Germinal center (tissue), 1 donor: Measurements from ENCODE around the gene CD81.

Experiments
- DNase-seq: peaks from one replicate; pipeline ENCODE4 v3.0.0; 2012; ENCODE audit warnings: mixed read lengths, low spot score

CD81 gene

GRCh38 chr11:2404735-2405196 is 27.7 kb downstream of the CD81 start:
- DNase-seq = no peak

GRCh38 chr11:2406451-2406850 is 29.3 kb downstream of the CD81 start:
- DNase-seq = no peak

- DNase-seq = no peak
These were observed 29.8 kb downstream of the CD81 start for GRCh38 chr11:2406878-2407410.

- no peak for DNase-seq
These were observed 31.6 kb downstream of the CD81 start for GRCh38 chr11:2408671-2409070.

- DNase-seq = no peak
These were observed 32.0 kb downstream of the CD81 start for GRCh38 chr11:2409126-2409525.

GRCh38 chr11:2409611-2410468 is 32.7 kb downstream of the CD81 start:
- no peak for DNase-seq

- no peak for DNase-seq
These were observed 33.5 kb downstream of the CD81 start for GRCh38 chr11:2410616-2411015.

- DNase-seq = no peak
These were observed 34.6 kb downstream of the CD81 start for GRCh38 chr11:2411446-2412305.

GRCh38 chr11:2412323-2412722 is 35.2 kb downstream of the CD81 start:
- DNase-seq = no peak

- no peak for DNase-seq
These were observed 36.9 kb downstream of the CD81 start for GRCh38 chr11:2413742-2414579.

GRCh38 chr11:2414616-2415015 is 37.5 kb downstream of the CD81 start:
- DNase-seq = no peak

GRCh38 chr11:2415171-2415570 is 38.1 kb downstream of the CD81 start:
- DNase-seq = no peak

GRCh38 chr11:2415601-2416380 is 38.7 kb downstream of the CD81 start:
- DNase-seq = no peak

- DNase-seq = no peak
These were observed 39.7 kb downstream of the CD81 start for GRCh38 chr11:2416765-2417164.

GRCh38 chr11:2417856-2418692 is 41.0 kb downstream of the CD81 start:
- DNase-seq = no peak

- no peak for DNase-seq
These were observed 41.7 kb downstream of the CD81 start for GRCh38 chr11:2418693-2419360.

GRCh38 chr11:2419638-2420501 is 42.8 kb downstream of the CD81 start:
- DNase-seq = peak; percentile 78

- peak; percentile 90 for DNase-seq
These were observed 43.6 kb downstream of the CD81 start for GRCh38 chr11:2420502-2421225.
